ENCODE measurements around the gene EPHB1. TPM values are rescaled to one million over a fixed set of nuclear protein-coding genes. Genes with fewer than 3 reads are reported as not detected.
"Not testable (repeated sequence)": the region's sequence is repeated elsewhere in the genome, so short reads cannot be mapped to it uniquely, and the experiment has no call there.

The EPHB1 gene
- total RNA-seq, 1 donor from 2014 or later: 0.86 TPM

GRCh38 chr3:135109681-135110080, 314.6 kb downstream of the EPHB1 start:
- no peak for DNase-seq (ENCODE audit: low read depth)

- not testable (repeated sequence) for DNase-seq (ENCODE audit: low read depth)
Observed at GRCh38 chr3:135114551-135114950, 319.5 kb downstream of the EPHB1 start.

- DNase-seq (ENCODE audit: low read depth): no peak
Observed at GRCh38 chr3:135117977-135118376, 322.9 kb downstream of the EPHB1 start.

- no peak for DNase-seq (ENCODE audit: low read depth)
Observed at GRCh38 chr3:135118792-135119191, 323.7 kb downstream of the EPHB1 start.

- DNase-seq (ENCODE audit: low read depth): peak; percentile 48
Observed at GRCh38 chr3:135125171-135125801, 330.2 kb downstream of the EPHB1 start.

GRCh38 chr3:135127946-135128470, 332.9 kb downstream of the EPHB1 start:
- no peak for DNase-seq (ENCODE audit: low read depth)

GRCh38 chr3:135128818-135129217, 333.8 kb downstream of the EPHB1 start:
- DNase-seq (ENCODE audit: low read depth): no peak

- DNase-seq (ENCODE audit: low read depth): no peak
Observed at GRCh38 chr3:135131290-135131689, 336.2 kb downstream of the EPHB1 start.

GRCh38 chr3:135133905-135134683, 339.0 kb downstream of the EPHB1 start:
- DNase-seq (ENCODE audit: low read depth): no peak

- no peak for DNase-seq (ENCODE audit: low read depth)
Observed at GRCh38 chr3:135134684-135135075, 339.6 kb downstream of the EPHB1 start.

GRCh38 chr3:135135445-135135844, 340.4 kb downstream of the EPHB1 start:
- no peak for DNase-seq (ENCODE audit: low read depth)

GRCh38 chr3:135136361-135137100, 341.5 kb downstream of the EPHB1 start:
- no peak for DNase-seq (ENCODE audit: low read depth)

GRCh38 chr3:135137296-135137695, 342.2 kb downstream of the EPHB1 start:
- no peak for DNase-seq (ENCODE audit: low read depth)

GRCh38 chr3:135138776-135139175, 343.7 kb downstream of the EPHB1 start:
- DNase-seq (ENCODE audit: low read depth): no peak

- no peak for DNase-seq (ENCODE audit: low read depth)
Observed at GRCh38 chr3:135140591-135140990, 345.5 kb downstream of the EPHB1 start.

GRCh38 chr3:135141160-135141559, 346.1 kb downstream of the EPHB1 start:
- no peak for DNase-seq (ENCODE audit: low read depth)

GRCh38 chr3:135141672-135142071, 346.6 kb downstream of the EPHB1 start:
- DNase-seq (ENCODE audit: low read depth): no peak

- DNase-seq (ENCODE audit: low read depth): no peak
Observed at GRCh38 chr3:135142530-135142929, 347.5 kb downstream of the EPHB1 start.

- no peak for DNase-seq (ENCODE audit: low read depth)
Observed at GRCh38 chr3:135143474-135143873, 348.4 kb downstream of the EPHB1 start.

GRCh38 chr3:135145581-135145980, 350.5 kb downstream of the EPHB1 start:
- no peak for DNase-seq (ENCODE audit: low read depth)

GRCh38 chr3:135147657-135148056, 352.6 kb downstream of the EPHB1 start:
- DNase-seq (ENCODE audit: low read depth): no peak

Data from myocyte (in vitro differentiated cells).